GM12872 (cell line): Measurements from ENCODE around the gene UBXN10.

Source experiments
- CTCF ChIP-seq: IDR thresholded peaks from 3 replicates; pipeline ENCODE4 v1.5.1; 2011; ENCODE audit warnings: low read depth, mild to moderate bottlenecking, low read length, moderate library complexity; ENCODE audit not compliant: insufficient read depth

Gene UBXN10

GRCh38 chr1:20168564-20169491, 17.1 kb upstream of the UBXN10 start:
- TF ChIP-seq CTCF: no peak

DNA sequence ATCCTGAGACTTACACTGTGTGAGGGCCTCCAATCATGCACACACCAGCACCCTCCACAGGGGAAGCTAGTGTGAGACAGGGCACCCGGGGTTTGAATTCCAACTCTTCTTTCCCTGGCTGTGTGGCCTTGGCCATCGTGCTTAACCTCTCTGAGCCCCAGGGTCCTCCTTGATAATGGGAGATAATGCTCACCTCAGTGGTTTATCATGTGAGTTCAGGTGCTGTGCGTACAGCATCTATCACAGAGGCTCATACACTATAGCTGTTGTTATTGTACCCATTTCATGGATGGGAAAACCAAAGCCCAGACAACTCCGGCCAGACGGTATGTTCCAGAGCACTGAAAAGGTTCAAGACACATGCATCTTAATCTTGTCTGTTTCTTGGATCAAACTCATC, 16.0 kb upstream of the UBXN10 start:
- TF ChIP-seq CTCF: no peak

GRCh38 chr1:20172033-20172590, 13.8 kb upstream of the UBXN10 start:
- TF ChIP-seq CTCF: no peak

DNA sequence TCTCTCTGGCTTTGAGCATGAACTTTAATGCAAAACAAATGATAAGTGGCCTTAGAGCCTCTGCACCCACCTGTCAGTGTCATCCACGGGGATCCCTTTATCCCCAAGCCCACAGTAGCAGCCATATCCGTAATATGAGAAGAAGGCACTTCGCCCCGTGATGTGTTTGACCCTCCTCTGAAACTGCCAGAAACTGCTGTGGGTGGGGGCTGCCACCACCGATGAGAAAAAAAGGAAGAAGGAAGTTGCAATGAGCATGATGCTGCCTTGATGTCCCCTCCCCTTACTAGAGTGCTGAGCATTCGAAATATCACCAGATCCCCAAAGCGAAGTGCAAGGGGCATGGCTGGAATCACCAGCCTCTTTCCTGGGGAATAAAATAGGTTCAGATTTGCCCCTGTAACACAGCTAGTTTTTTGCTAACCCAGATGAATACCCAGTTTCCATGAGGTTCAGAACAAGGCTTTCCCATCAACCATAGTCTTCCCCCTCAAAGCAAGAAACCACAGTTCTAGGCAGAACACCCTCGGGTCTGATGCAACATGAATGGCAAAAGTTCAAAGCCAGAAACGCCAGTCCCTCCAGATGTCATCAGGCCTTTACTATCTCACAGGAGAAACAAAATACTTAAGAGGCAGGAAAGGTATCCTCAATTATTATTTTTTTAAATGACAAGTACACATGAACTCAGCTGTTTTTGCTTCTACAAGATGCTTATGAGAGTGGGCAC, 10.8 kb upstream of the UBXN10 start:
- no peak for TF ChIP-seq CTCF

- TF ChIP-seq CTCF: no peak
These were observed 7.1 kb upstream of the UBXN10 start for GRCh38 chr1:20178634-20179370.

GRCh38 chr1:20179371-20180128, 6.3 kb upstream of the UBXN10 start:
- no peak for TF ChIP-seq CTCF
